B cell (primary cell): ENCODE results near the gene UGDH.

Experiments used
- EZH2 ChIP-seq: IDR thresholded peaks from 2 replicates; pipeline ENCODE4 v1.6.1; 2012; ENCODE audit warnings: borderline replicate concordance, low read depth, mild to moderate bottlenecking, moderate library complexity, low read length; ENCODE audit not compliant: insufficient read depth, poor library complexity, severe bottlenecking
- TF ChIP-seq, protein P1 (sequence below): fragments of 200-600 bp; IDR thresholded peaks from one replicate; pipeline ENCODE4 v1.8.0; 2022; ENCODE audit warnings: antibody characterized with exemption, mild to moderate bottlenecking

DNA sequence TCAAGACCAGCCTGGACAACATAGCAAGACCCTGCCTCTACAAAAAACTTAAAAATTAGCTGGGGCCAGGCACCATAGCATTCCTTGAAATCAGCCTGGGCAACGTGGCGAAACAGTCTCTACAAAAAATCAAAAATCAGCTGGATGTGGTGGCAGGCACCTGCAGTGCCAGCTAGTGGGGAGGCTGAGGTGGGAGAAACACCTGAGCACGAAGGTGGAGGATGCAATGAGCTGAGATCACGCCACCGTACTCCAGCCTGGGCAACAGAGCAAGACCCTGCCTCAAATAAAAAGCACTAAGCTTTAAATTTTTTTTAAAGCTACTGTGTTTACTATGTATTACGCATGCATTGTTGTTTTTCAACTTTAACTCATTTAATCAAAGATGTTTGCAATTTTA, 71.8 kb downstream of the UGDH start:
- no peak for TF ChIP-seq EZH2
- TF ChIP-seq, protein P1, sequence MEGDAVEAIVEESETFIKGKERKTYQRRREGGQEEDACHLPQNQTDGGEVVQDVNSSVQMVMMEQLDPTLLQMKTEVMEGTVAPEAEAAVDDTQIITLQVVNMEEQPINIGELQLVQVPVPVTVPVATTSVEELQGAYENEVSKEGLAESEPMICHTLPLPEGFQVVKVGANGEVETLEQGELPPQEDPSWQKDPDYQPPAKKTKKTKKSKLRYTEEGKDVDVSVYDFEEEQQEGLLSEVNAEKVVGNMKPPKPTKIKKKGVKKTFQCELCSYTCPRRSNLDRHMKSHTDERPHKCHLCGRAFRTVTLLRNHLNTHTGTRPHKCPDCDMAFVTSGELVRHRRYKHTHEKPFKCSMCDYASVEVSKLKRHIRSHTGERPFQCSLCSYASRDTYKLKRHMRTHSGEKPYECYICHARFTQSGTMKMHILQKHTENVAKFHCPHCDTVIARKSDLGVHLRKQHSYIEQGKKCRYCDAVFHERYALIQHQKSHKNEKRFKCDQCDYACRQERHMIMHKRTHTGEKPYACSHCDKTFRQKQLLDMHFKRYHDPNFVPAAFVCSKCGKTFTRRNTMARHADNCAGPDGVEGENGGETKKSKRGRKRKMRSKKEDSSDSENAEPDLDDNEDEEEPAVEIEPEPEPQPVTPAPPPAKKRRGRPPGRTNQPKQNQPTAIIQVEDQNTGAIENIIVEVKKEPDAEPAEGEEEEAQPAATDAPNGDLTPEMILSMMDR, result no peak
